HepG2 (cell line): ENCODE results near the gene RYR2. TPM values are rescaled to one million over a fixed set of nuclear protein-coding genes. Genes with fewer than 3 reads are reported as not detected.

Experiments
- ARNT ChIP-seq: fragments of 450-650 bp; IDR thresholded peaks from 2 replicates; pipeline ENCODE4 v1.6.1; 2017
- CHCHD3 ChIP-seq: sonication (generic); formaldehyde crosslinking; IDR thresholded peaks from 2 replicates; pipeline ENCODE4 v1.8.0; 2022; ENCODE audit warnings: mild to moderate bottlenecking, missing genetic modification reagents, moderate library complexity
- CHD2 ChIP-seq: IDR thresholded peaks from 2 replicates; pipeline ENCODE4 v1.6.1; 2011; ENCODE audit warnings: low read depth, low read length, improper control_type of control experiment
- FOXO1 ChIP-seq: sonication (generic); formaldehyde crosslinking; IDR thresholded peaks from 2 replicates; pipeline ENCODE4 v1.4.0; 2020; ENCODE audit warnings: missing genetic modification reagents
- FUBP1 ChIP-seq: sonication (generic); formaldehyde crosslinking; IDR thresholded peaks from 2 replicates; pipeline ENCODE4 v1.5.1; 2020; ENCODE audit warnings: missing genetic modification reagents, mild to moderate bottlenecking, borderline replicate concordance
- HMGA1 ChIP-seq: sonication (generic); formaldehyde crosslinking; conservative IDR thresholded peaks from 2 replicates; pipeline ENCODE4 v1.4.0; 2020; ENCODE audit warnings: missing genetic modification reagents
- HOXA5 ChIP-seq: sonication (generic); formaldehyde crosslinking; IDR thresholded peaks from 2 replicates; pipeline ENCODE4 v1.4.0; 2020; ENCODE audit warnings: missing genetic modification reagents
- KLF16 ChIP-seq, 2 experiments: sonication (generic) in 1 of 2; formaldehyde crosslinking in 1 of 2; IDR thresholded peaks; 2 replicates each; pipeline versions ENCODE4 v1.6.1 to v1.8.0; 2016 to 2023; ENCODE audit warnings: missing genetic modification reagents in 2 of 2, missing compliant biosample characterization in 1 of 2
- SMAD9 ChIP-seq: sonication (generic); formaldehyde crosslinking; IDR thresholded peaks from 2 replicates; pipeline ENCODE4 v1.5.1; 2020; ENCODE audit warnings: mild to moderate bottlenecking, missing genetic modification reagents
- SNAPC4 ChIP-seq: sonication (generic); formaldehyde crosslinking; IDR thresholded peaks from 2 replicates; pipeline ENCODE4 v1.4.0; 2020; ENCODE audit warnings: mild to moderate bottlenecking, missing genetic modification reagents
- ZBED4 ChIP-seq: sonication (generic); formaldehyde crosslinking; IDR thresholded peaks from 2 replicates; pipeline ENCODE4 v1.4.0; 2020; ENCODE audit warnings: missing genetic modification reagents, borderline replicate concordance
- ZBTB34 ChIP-seq: sonication (generic); formaldehyde crosslinking; IDR thresholded peaks from 2 replicates; pipeline ENCODE4 v1.8.0; 2022; ENCODE audit warnings: mild to moderate bottlenecking, missing genetic modification reagents
- ZBTB39 ChIP-seq: sonication (generic); formaldehyde crosslinking; IDR thresholded peaks from 2 replicates; pipeline ENCODE4 v1.5.0; 2020; ENCODE audit warnings: missing genetic modification reagents
- polyA plus RNA-seq, 8 experiments: library from polyadenylated mRNA; depleted of rRNA in 3 of 8; stranded (reverse) in 7 of 8; unstranded in 1 of 8; fragments of >200 nt; fragmentation: Illumina TruSeq in 4 of 8; extraction: Trizol in 4 of 8; gene quantifications; 2 replicates each; pipeline versions ENCODE4 v1.2.1 to v1.2.3, GENCODE V29; 2011 to 2016; ENCODE audit warnings: low read depth in 4 of 8, missing spikeins in 1 of 8, mixed read lengths in 1 of 8; ENCODE audit not compliant: insufficient read depth in 1 of 8
- total RNA-seq, 5 experiments: library from RNA; depleted of rRNA; stranded (reverse); fragments of >200 nt; fragmentation: Illumina TruSeq; extraction: Trizol; gene quantifications; 2 replicates each; pipeline ENCODE4 v1.2.3, GENCODE V29; 2016; ENCODE audit warnings: low read depth in 1 of 5

RYR2 gene
- total and polyA plus RNA-seq, 2 of the 13 experiments (the other 11 are each of a cell fraction or from before 2014, with no cell fraction given), result not detected

GRCh38 chr1:237864338-237865244 is 822.6 kb downstream of the RYR2 start (continued):
- no peak for TF ChIP-seq SNAPC4 (CRISPR knock-in tag)
- TF ChIP-seq ZBTB39 (CRISPR knock-in tag), result no peak
- peak; percentile 64 for TF ChIP-seq FOXO1
- no peak for TF ChIP-seq ZBED4 (CRISPR knock-in tag)
- no peak for TF ChIP-seq CHCHD3 (CRISPR knock-in tag)
- TF ChIP-seq ZBTB34 (CRISPR knock-in tag), result no peak
- TF ChIP-seq HMGA1 (CRISPR knock-in tag), result no peak
- no peak for TF ChIP-seq CHD2
- TF ChIP-seq HOXA5 (CRISPR knock-in tag), result no peak; the same call in 1 of the 2 replicates
- 0 out of 4 replicates have a peak, but pooled peaks of 1 of the 2 experiments have one; percentile 21 for TF ChIP-seq KLF16 (CRISPR knock-in tag; IDR thresholded peaks at IDR 0.05)
- TF ChIP-seq ARNT, result no peak
- no peak for TF ChIP-seq FUBP1 (CRISPR knock-in tag)
- peak; percentile 47; the same call in 1 of the 2 replicates for TF ChIP-seq SMAD9
